CD4-positive, alpha-beta T cell treated with Interleukin-21 for 1 hour (primary cell): ENCODE measurements around the gene ALS2.

ENCODE experiments used
- DNase-seq: peaks from one replicate; pipeline ENCODE4 v3.0.0-alpha.2; 2020

Gene ALS2

DNA sequence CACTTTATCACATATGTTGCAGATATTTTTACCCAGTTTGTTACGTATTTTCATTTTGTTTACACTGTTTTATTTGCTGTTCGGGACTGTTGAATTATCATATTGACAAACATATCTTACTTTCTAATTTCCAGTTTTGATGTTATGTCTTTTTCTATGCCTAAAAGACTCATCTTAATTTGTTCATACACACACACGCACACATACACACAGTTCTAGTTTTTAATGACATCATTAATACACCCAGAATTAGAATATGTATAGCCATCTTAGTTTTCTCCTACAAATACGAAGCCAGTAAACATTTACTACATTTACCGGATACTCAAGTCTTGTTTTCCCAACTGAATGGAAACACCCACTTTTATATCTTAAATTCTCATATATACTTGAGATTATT lies 29.2 kb downstream of the ALS2 start:
- no peak for DNase-seq

- DNase-seq: no peak
Measured at GRCh38 chr2:201746551-201746950, 34.2 kb downstream of the ALS2 start.

DNA sequence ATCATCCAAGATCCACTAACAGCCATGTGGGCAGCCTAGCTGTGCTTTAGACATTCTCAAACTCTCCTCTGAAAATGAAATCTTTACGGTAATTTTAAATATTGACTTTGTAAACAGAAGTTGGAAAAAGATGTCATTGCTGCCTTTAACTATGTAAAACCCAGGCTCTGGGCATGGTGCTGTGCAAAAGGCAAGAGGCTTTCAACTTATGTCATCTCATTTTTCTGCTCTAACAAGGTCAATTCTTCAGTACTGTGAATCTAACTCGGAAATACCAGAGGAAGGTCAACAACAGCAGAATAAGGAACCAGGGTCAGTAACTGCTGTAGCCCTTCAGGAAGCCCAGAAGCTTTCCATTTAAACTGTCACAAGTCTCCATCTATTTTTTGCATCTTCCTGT lies 45.2 kb downstream of the ALS2 start:
- no peak for DNase-seq

- DNase-seq: no peak
Measured at GRCh38 chr2:201734111-201734510, 46.6 kb downstream of the ALS2 start.

DNA sequence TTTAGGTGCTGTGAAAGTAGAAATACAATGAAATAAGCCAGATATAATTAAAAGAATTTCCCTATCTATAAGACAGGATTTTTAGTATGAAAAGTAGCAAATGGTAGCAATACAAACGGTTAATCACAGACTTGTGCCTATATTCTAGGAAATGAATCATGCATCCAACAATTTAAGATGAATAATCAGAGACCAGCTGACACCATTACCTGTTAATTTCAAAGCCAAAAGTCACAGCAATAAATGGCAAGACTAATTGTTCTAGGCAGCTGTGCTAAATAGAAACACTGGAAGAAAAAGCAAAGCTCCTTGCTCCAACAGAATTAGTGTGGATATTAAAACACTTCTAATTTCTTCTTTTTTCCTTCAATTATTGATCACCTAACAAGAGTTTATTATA lies 47.2 kb downstream of the ALS2 start:
- DNase-seq: no peak

DNA sequence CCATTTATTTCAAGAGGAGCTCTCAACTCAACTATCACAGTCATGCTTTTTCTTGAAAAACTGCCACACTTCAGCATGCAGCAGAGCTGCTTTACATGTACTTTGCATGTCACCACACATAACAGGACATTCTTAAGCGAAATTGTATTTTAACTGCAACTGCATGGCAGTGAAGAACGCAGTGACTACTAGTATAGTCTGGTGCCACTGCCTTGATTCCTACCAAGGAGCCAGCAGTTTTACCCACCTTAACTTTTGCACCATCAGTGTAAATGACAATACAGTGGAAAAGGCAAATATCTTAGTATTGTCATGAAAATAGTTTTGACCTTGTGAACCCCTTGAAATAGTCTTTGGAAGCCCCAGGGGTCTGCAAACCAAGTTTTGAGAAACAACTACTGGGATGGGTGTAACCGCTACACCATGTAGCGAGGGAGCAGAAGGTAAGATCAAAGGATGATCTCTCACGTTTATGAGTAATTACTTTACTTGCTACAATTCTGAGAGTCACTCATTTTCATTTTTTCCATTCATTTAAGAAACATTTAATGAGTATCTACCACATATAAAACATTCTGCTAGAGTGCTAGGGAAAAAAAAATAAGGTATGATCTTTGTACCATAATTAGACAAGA lies 50.0 kb downstream of the ALS2 start:
- no peak for DNase-seq

GRCh38 chr2:201715459-201715858 lies 65.3 kb downstream of the ALS2 start:
- no peak for DNase-seq

DNA sequence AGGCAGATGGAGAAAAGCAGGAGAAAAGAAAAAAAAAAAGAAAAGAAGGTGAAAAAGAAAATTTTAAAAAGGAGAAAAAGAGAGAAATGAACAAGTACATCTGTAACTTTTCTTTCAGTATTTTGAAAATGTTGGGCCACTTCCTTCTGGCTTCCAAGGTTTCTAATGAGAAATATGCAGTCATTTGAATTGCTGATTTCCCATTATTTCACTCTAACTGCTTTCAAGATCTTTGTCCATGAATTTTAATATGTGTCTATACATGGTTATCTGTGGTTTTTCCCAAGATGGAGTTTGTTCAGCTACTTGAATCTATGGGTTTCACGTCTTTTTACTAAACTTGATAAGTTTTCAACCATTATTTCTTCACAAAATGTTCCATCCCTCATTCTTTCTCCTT lies 68.0 kb downstream of the ALS2 start:
- no peak for DNase-seq

GRCh38 chr2:201709747-201710146 lies 71.0 kb downstream of the ALS2 start:
- no peak for DNase-seq

DNA sequence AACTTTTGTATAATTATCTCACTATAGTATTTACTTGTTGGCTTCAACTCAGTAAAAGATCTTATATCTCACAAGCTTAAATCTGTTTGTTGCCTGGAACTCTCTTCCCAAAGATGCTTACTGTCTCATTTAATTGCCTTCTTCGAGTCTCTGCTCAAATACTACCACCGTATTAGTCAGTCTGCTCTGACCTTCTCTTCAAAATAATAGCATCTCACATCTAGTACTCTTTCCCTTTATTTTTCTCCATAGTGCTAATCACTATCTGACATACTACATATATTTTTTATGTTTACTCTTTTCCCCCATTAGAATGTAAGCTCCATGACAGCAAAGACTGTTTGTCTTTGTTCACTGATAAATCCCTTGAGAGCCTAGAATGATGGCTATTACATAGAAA lies 71.7 kb downstream of the ALS2 start:
- no peak for DNase-seq

- no peak for DNase-seq
Measured at GRCh38 chr2:201707753-201708152, 73.0 kb downstream of the ALS2 start.

DNA sequence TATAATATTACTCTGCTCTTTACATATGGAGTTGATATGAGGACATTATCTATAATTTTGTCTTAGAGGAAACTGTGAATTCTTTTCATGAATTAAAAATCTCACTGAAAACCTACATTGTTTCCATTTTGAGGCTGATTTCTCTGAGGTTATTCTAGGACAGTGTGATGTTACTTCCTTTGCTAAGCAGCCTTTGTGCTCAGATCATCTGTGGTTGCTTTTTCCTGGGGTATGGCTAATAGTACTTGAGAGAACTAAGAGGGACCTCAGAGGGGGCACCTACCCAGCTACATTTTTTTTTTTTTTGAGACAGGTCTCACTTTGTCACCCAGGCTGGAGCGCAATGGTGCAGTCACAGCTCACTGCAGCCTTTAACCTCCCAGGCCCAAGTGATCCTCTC lies 73.6 kb downstream of the ALS2 start:
- DNase-seq: no peak

GRCh38 chr2:201704536-201704935 lies 76.2 kb downstream of the ALS2 start:
- no peak for DNase-seq

GRCh38 chr2:201701646-201702045 lies 79.1 kb downstream of the ALS2 start:
- no peak for DNase-seq

DNA sequence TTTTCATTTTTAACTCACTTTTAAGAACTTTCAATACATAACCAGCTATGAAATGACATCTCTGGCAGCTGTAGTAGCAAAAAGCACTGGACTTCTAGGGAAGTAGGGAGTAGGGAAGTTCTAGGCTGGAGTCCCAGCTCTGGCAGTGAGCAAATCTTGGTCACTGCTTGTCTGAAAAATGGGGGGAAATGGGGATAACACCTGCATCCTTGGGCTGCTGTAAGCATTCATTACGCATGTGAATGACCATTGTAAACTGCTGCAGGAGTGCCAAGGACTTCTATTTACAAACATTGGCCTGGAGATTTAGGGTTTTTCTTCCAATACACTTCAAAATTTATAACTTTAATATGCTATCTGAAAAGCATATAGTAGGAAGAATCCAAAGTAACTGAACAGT lies 81.3 kb downstream of the ALS2 start:
- DNase-seq: no peak

GRCh38 chr2:201698588-201699226 lies 82.0 kb downstream of the ALS2 start, which contains the start of gene MPP4:
Gene MPP4 (minus strand): TSS chr2:201698644. CDS start chr2:201693954, 4,690 bp downstream.
- DNase-seq: no peak

GRCh38 chr2:201697899-201698298 lies 82.8 kb downstream of the ALS2 start:
- DNase-seq: no peak

- DNase-seq: no peak
Measured at GRCh38 chr2:201696151-201696659, 84.5 kb downstream of the ALS2 start.

- DNase-seq: no peak
Measured at GRCh38 chr2:201685156-201685555, 95.6 kb downstream of the ALS2 start.

DNA sequence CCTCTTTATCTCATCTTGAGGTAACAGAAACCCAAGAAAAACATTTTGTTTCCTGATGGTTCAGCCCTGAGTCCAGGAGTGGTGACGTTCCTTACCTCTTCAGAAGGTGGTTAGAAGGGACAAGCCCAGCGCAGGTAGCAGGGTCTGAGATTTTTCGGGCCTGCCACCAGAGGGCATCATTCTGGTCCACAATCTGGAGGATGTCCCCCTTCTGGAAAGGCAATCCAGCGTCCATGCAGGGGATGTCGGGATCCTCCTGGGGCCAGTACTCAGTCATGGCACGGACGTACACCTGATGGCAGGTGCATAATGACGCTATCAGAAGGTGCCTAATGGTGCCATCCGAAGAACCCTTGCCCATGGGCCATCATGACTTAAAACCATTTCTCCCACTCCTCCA lies 100.0 kb downstream of the ALS2 start:
- DNase-seq: no peak

GRCh38 chr2:201678401-201678800 lies 102.3 kb downstream of the ALS2 start:
- DNase-seq: no peak

GRCh38 chr2:201675454-201675853 lies 105.3 kb downstream of the ALS2 start:
- no peak for DNase-seq

DNA sequence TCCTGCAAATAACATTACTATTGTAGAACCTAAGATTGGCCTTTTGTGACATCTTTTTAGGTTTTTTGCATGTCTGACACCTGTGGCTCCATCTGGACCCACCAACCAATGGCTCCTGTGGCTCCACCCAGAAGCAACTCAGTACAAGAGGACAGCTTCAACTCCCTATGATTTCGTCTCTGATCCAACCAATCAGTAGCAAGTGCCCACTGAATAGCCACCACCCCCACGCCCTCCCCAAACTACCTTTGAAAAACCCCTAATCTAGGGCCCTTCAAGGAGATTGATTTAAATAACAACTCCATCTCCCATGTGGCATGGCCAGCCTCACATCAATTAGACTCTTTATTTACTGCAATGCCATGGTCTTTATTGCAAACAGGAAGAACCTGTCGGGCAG lies 105.9 kb downstream of the ALS2 start:
- DNase-seq: no peak

DNA sequence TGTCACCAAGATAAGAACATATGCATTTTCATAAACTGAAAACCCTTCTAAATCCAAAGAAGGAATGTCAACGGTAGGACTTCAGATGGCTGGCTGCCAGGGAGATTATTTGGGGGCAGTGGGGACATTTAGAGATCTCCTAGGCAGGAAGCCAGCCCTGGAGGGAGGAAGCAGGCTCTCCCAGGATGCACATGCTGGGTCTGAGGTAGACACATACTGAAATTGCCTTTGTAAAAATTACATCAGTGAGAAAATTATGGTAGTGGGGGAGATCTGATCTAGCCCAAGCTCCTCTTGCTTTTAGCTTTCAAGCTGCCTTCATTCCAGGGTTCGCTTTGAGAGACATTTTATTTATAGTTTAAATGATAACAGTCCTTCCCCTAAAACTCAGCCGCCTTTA lies 106.4 kb downstream of the ALS2 start:
- DNase-seq: no peak

- DNase-seq: no peak
Measured at GRCh38 chr2:201673546-201673945, 107.2 kb downstream of the ALS2 start.
